ENCODE results near the gene CCDC107. TPM values are rescaled to one million over a fixed set of nuclear protein-coding genes. Genes with fewer than 3 reads are reported as not detected.

CCDC107 gene
- total and polyA plus RNA-seq, 2 of the 13 experiments (the other 11 are each of a cell fraction or from before 2014, with no cell fraction given) = 7.1 to 15.2 TPM

DNA sequence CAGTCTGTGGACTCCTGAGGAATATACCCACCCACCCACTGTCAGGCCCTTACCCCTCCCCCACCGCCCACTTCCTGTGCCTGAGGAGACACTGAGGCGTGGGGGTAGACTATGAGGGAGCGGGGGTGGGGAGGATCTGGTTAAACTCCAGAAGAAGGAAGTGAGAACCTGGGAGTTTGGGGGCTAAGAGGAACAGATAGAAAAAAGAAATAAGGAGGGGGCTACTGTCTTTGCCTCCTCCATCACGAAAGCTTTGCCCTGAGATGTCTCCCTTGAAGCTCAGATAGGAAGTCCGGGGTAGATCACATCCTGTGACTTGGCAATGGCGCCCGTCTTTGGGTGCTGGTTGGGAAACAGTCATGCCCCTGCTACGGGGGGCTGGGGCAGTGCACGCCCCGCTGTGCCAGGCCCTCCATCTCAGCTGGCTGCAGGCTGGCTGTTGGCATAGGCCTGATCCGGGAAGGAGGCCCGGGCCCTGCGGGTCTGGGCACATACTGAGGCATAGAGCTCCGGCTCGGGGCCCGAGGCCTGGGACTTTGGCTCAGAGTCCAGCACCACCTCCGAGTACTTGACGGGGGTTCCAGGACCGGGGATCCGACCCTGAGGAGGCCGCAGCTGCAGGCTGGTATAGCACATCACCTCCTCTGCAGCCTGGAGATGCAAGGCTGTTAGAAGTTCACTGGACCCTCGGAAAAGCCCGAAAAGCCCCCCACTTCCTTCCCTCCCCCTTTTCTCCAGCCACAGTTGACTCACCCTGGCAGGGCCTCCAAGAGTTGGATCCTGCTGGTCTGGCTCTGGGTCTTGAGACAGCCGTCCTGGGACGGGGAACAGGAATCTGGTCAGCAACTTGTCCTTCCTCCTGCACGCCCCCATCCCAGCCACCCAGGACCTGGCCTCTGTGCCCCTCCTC is 8.4 kb upstream of the CCDC107 start:
- Histone ChIP-seq H4K20me1 (ENCODE audit: insufficient read depth, low read length) (no peaks in the 10 kb centered on the region), H3K4me1 (ENCODE audit: insufficient read depth, low read length) (peaks cover 80% of the 10 kb centered on the region), H3K27ac (ENCODE audit: extremely low read length, insufficient read depth, low read length) (no peak overlapping the region), H3K4me2 (ENCODE audit: low read depth, low read length) (peak overlapping the region; percentile 80), H3K4me3 (replicated peaks in 1 of 3; ENCODE audit: insufficient read depth in 1 of 3, low read depth in 2 of 3, low read length in 3 of 3) (peak overlapping the region; percentile 15 to 63 (median 54); a peak in 5 of 6 replicates), H3K27me3 (ENCODE audit: control insufficient read depth in 1 of 2, insufficient read depth in 2 of 2, low read length in 2 of 2) (peaks cover 2 to 22% of the 10 kb centered on the region in 2 experiments; a peak in 3 of 5 replicates), H2AFZ (ENCODE audit: low read length) (no peak overlapping the region), H3K9ac (ENCODE audit: insufficient read depth, low read depth, low read length) (peak overlapping the region; percentile 17; the same call in 1 of the 2 replicates), H3K9me3 (ENCODE audit: low read length) (no peaks in the 10 kb centered on the region), H3K79me2 (ENCODE audit: insufficient read depth, low read length) (no peaks in the 10 kb centered on the region), H3K36me3 (replicated peaks in 1 of 2; ENCODE audit: control insufficient read depth in 1 of 2, insufficient read depth in 2 of 2, low read length in 2 of 2) (no peaks in the 10 kb centered on the region)
- FAIRE-seq (no peak), ATAC-seq (no peak), DNase-seq (ENCODE audit: low spot score) (no peak)
- no TSS peak for BruUV-seq (replicated peaks)
- ChIA-PET POLR2A (interaction anchor here (1.0 to 5.4 kb wide), 4 partner anchors 7 to 165 kb away, joined by 3 to 41 read pairs (median 6); partner anchors contain the start of genes ARHGEF39, CCDC107, HINT2 and RMRP), CTCF (ENCODE audit: low intra/inter-chr PET ratio, low total read pairs) (no interaction called here)
- intact Hi-C loops (cut with micrococcal nuclease; ENCODE audit: unreplicated experiment) (loop anchor here (10.0 kb wide), 2 partner anchors 45 to 235 kb away; no protein-coding TSS in a partner anchor), in situ Hi-C loops (cut with HindIII; ENCODE audit: extremely low pct_ligation_motif_present, low pct_unique_long_range_greater_than_20kb) (loop anchor here (10.0 kb wide), 1 partner anchor 535 kb away; the partner anchor contains the start of gene ATOSB)
- WGBS (ENCODE audit: low lambda C conversion rate) = 56% methylated on average over 9 of the region's 26 CpGs
- TF ChIP-seq HNRNPL (IDR thresholded peaks at IDR 0.05; ENCODE audit: low read depth, low read length) = 0 out of 2 replicates have a peak, but pooled peaks have one; percentile 24
- TF ChIP-seq, protein P1, sequence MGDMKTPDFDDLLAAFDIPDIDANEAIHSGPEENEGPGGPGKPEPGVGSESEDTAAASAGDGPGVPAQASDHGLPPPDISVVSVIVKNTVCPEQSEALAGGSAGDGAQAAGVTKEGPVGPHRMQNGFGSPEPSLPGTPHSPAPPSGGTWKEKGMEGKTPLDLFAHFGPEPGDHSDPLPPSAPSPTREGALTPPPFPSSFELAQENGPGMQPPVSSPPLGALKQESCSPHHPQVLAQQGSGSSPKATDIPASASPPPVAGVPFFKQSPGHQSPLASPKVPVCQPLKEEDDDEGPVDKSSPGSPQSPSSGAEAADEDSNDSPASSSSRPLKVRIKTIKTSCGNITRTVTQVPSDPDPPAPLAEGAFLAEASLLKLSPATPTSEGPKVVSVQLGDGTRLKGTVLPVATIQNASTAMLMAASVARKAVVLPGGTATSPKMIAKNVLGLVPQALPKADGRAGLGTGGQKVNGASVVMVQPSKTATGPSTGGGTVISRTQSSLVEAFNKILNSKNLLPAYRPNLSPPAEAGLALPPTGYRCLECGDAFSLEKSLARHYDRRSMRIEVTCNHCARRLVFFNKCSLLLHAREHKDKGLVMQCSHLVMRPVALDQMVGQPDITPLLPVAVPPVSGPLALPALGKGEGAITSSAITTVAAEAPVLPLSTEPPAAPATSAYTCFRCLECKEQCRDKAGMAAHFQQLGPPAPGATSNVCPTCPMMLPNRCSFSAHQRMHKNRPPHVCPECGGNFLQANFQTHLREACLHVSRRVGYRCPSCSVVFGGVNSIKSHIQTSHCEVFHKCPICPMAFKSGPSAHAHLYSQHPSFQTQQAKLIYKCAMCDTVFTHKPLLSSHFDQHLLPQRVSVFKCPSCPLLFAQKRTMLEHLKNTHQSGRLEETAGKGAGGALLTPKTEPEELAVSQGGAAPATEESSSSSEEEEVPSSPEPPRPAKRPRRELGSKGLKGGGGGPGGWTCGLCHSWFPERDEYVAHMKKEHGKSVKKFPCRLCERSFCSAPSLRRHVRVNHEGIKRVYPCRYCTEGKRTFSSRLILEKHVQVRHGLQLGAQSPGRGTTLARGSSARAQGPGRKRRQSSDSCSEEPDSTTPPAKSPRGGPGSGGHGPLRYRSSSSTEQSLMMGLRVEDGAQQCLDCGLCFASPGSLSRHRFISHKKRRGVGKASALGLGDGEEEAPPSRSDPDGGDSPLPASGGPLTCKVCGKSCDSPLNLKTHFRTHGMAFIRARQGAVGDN (CRISPR knock-in tag; IDR thresholded peaks at IDR 0.05) = peak; percentile 30
- TF ChIP-seq ZNF430 (CRISPR knock-in tag; IDR thresholded peaks at IDR 0.05) = no peak
- peak; percentile 41; the same call in 1 of the 2 replicates for TF ChIP-seq ZFY (CRISPR knock-in tag; IDR thresholded peaks at IDR 0.05)
- TF ChIP-seq, protein P2, sequence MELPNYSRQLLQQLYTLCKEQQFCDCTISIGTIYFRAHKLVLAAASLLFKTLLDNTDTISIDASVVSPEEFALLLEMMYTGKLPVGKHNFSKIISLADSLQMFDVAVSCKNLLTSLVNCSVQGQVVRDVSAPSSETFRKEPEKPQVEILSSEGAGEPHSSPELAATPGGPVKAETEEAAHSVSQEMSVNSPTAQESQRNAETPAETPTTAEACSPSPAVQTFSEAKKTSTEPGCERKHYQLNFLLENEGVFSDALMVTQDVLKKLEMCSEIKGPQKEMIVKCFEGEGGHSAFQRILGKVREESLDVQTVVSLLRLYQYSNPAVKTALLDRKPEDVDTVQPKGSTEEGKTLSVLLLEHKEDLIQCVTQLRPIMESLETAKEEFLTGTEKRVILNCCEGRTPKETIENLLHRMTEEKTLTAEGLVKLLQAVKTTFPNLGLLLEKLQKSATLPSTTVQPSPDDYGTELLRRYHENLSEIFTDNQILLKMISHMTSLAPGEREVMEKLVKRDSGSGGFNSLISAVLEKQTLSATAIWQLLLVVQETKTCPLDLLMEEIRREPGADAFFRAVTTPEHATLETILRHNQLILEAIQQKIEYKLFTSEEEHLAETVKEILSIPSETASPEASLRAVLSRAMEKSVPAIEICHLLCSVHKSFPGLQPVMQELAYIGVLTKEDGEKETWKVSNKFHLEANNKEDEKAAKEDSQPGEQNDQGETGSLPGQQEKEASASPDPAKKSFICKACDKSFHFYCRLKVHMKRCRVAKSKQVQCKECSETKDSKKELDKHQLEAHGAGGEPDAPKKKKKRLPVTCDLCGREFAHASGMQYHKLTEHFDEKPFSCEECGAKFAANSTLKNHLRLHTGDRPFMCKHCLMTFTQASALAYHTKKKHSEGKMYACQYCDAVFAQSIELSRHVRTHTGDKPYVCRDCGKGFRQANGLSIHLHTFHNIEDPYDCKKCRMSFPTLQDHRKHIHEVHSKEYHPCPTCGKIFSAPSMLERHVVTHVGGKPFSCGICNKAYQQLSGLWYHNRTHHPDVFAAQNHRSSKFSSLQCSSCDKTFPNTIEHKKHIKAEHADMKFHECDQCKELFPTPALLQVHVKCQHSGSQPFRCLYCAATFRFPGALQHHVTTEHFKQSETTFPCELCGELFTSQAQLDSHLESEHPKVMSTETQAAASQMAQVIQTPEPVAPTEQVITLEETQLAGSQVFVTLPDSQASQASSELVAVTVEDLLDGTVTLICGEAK (IDR thresholded peaks at IDR 0.05) = no peak
- TF ChIP-seq, protein P2 (CRISPR knock-in tag; IDR thresholded peaks at IDR 0.05) = 0 out of 2 replicates have a peak, but pooled peaks have one; percentile 11
- TF ChIP-seq DMAP1 (CRISPR knock-in tag; IDR thresholded peaks at IDR 0.05) = no peak
- TF ChIP-seq MATR3 (CRISPR knock-in tag; IDR thresholded peaks at IDR 0.05) = no peak
